Measurements from ENCODE around the gene MBP.

DNA sequence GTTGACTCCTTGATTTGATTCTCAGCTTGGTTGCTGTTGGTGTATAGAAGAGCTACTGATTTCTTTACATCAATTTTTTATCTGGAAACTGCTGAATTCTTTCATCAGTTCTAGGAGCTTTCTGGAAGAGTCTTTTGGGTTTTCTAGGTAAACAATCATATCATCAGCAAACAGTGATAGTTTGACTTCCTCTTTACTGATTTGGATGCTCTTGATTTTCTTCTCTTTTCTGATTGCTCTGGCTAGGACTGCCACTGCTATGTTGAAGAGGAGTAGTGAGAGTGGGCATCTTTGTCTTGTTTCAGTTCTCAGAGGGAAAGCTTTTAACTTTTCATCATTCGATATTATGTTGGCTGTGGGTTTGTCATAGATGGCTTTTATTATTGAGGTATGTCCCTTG lies 169.7 kb downstream of the MBP start:
- TF ChIP-seq, protein P1, sequence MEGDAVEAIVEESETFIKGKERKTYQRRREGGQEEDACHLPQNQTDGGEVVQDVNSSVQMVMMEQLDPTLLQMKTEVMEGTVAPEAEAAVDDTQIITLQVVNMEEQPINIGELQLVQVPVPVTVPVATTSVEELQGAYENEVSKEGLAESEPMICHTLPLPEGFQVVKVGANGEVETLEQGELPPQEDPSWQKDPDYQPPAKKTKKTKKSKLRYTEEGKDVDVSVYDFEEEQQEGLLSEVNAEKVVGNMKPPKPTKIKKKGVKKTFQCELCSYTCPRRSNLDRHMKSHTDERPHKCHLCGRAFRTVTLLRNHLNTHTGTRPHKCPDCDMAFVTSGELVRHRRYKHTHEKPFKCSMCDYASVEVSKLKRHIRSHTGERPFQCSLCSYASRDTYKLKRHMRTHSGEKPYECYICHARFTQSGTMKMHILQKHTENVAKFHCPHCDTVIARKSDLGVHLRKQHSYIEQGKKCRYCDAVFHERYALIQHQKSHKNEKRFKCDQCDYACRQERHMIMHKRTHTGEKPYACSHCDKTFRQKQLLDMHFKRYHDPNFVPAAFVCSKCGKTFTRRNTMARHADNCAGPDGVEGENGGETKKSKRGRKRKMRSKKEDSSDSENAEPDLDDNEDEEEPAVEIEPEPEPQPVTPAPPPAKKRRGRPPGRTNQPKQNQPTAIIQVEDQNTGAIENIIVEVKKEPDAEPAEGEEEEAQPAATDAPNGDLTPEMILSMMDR (IDR thresholded peaks at IDR 0.05), result no peak
- TF ChIP-seq POLR2A (IDR thresholded peaks at IDR 0.05), result no peak

Data from lower leg skin (tissue), 3 donors.